CD8-positive, alpha-beta memory T cell (primary cell): ENCODE data around the gene CTNNA3. TPM values are rescaled to one million over a fixed set of nuclear protein-coding genes. Genes with fewer than 3 reads are reported as not detected.
A peak's percentile ranks its signal among the peaks of the same experiment; 100 is the strongest.

Experiments used
- CTCF ChIA-PET: fragments of 350-600 bp; sonication (Branson Sonifier 250); formaldehyde crosslinking; loops from one replicate; lab custom pipeline; 2021; ENCODE audit warnings: antibody characterized with exemption; lab: Charles Lee
- POLR2A ChIA-PET: fragments of 350-600 bp; sonication (Branson Sonifier 250); formaldehyde crosslinking; loops from one replicate; lab custom pipeline; 2021; ENCODE audit warnings: antibody characterized with exemption; lab: Charles Lee
- DNase-seq, 5 donors: peaks; one replicate each; pipeline versions ENCODE4 v3.0.0 to v3.0.0-alpha.2; 2020 to 2022; ENCODE audit warnings: mixed read lengths in 1 of 5
- H3K27ac ChIP-seq: one replicate; pipeline ENCODE4 v1.7.0; 2013; ENCODE audit warnings: low read depth, mild to moderate bottlenecking, low read length, moderate library complexity
- H3K27me3 ChIP-seq: 2 replicates; pipeline ENCODE4 v1.7.0; 2013; ENCODE audit warnings: low read length, mild to moderate bottlenecking; ENCODE audit not compliant: insufficient read depth, poor library complexity, severe bottlenecking
- H3K36me3 ChIP-seq: 2 replicates; pipeline ENCODE4 v1.7.0; 2013; ENCODE audit warnings: mild to moderate bottlenecking, low read length, moderate library complexity; ENCODE audit not compliant: insufficient read depth
- H3K4me1 ChIP-seq: 2 replicates; pipeline ENCODE4 v1.7.0; 2013; ENCODE audit warnings: mild to moderate bottlenecking, low read length, moderate library complexity; ENCODE audit not compliant: insufficient read depth
- H3K4me3 ChIP-seq: 2 replicates; pipeline ENCODE4 v1.7.0; 2013; ENCODE audit warnings: mild to moderate bottlenecking, low read length
- H3K9me3 ChIP-seq: 2 replicates; pipeline ENCODE4 v1.7.0; 2013; ENCODE audit warnings: mild to moderate bottlenecking, low read length
- H3K27ac Mint-ChIP-seq, 8 donors: one replicate each; pipeline ENCODE4 v1.8.0; 2020 to 2021; ENCODE audit warnings: mixed read lengths in 8 of 8, mild to moderate bottlenecking in 6 of 8, inconsistent platforms in 3 of 8, moderate library complexity in 3 of 8
- H3K27me3 Mint-ChIP-seq, 2 donors: one replicate each; pipeline ENCODE4 v1.8.0; 2020 to 2021; ENCODE audit warnings: mixed read lengths in 2 of 2, mild to moderate bottlenecking in 1 of 2, moderate library complexity in 1 of 2
- H3K36me3 Mint-ChIP-seq, 3 donors: one replicate each; pipeline ENCODE4 v1.8.0; 2020 to 2021; ENCODE audit warnings: mixed read lengths in 3 of 3, inconsistent platforms in 1 of 3, mild to moderate bottlenecking in 1 of 3
- H3K4me1 Mint-ChIP-seq, 3 donors: one replicate each; pipeline ENCODE4 v1.8.0; 2020 to 2021; ENCODE audit warnings: mixed read lengths in 3 of 3, inconsistent platforms in 1 of 3, mild to moderate bottlenecking in 1 of 3
- H3K4me3 Mint-ChIP-seq, 7 donors: one replicate each; pipeline ENCODE4 v1.8.0; 2020 to 2021; ENCODE audit warnings: mixed read lengths in 7 of 7, mild to moderate bottlenecking in 6 of 7, moderate library complexity in 4 of 7, inconsistent platforms in 2 of 7
- H3K9me3 Mint-ChIP-seq, 5 donors: one replicate each; pipeline ENCODE4 v1.8.0; 2020 to 2022; ENCODE audit warnings: mixed read lengths in 5 of 5, mild to moderate bottlenecking in 3 of 5, moderate library complexity in 2 of 5, inconsistent platforms in 1 of 5
- polyA plus RNA-seq: library from polyadenylated mRNA; unstranded; fragments of 300-500 nt; fragmentation: Illumina TruSeq; gene quantifications from one replicate; pipeline ENCODE4 v1.2.3, GENCODE V29; 2021
- total RNA-seq, 2 experiments: library from RNA; stranded (reverse); gene quantifications; one replicate each; pipeline ENCODE4 v1.2.3, GENCODE V29; 2021

The CTNNA3 gene
- total and polyA plus RNA-seq, 3 experiments from 2014 or later, result 0.92 TPM; not detected in 2

DNA sequence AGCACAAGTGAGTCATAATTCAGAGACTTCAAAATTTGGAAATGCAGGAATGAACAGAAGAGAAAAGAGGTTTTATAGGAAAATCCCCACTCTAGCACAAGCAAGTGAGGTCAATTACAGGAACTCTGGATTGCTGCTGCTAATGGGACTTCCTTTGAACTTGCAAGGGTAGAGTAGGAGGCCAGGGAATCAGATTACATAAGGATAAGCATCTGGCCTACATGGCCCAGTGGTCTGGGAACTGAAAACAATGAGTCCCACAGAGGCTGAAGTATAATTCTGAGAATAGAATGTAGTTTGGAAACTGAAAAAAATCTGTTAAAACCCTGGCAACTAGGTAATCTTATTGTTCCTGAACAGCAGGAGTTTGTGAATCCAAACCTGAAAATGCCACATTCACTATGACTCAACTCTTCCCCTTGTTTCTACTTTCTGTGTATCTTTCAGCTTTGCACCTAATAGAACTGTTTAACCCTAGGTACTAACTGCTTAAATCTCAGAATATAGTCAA, 66.5 kb downstream of the CTNNA3 start:
- ChIA-PET POLR2A (no interaction called here), CTCF (no interaction called here)
- H3K27ac ChIP-seq, result no peak overlapping the region
- H3K27me3 ChIP-seq, result no peaks in the 10 kb centered on the region
- H3K9me3 ChIP-seq, result no peaks in the 10 kb centered on the region
- H3K36me3 ChIP-seq, result no peaks in the 10 kb centered on the region
- H3K9me3 Mint-ChIP-seq, result peaks cover 0 to 10% (median 0%) of the 10 kb centered on the region in 5 donors
- H3K4me3 ChIP-seq, result no peak overlapping the region
- DNase-seq, result no peak
- H3K27ac Mint-ChIP-seq, result no peak overlapping the region
- H3K36me3 Mint-ChIP-seq, result peaks cover 0 to 4% (median 3%) of the 10 kb centered on the region in 3 donors
- H3K4me3 Mint-ChIP-seq, result no peak overlapping the region
- no peaks in the 10 kb centered on the region for H3K4me1 ChIP-seq
- H3K27me3 Mint-ChIP-seq, result peaks cover 14 to 36% of the 10 kb centered on the region in 2 donors
- no peaks in the 10 kb centered on the region for H3K4me1 Mint-ChIP-seq

DNA sequence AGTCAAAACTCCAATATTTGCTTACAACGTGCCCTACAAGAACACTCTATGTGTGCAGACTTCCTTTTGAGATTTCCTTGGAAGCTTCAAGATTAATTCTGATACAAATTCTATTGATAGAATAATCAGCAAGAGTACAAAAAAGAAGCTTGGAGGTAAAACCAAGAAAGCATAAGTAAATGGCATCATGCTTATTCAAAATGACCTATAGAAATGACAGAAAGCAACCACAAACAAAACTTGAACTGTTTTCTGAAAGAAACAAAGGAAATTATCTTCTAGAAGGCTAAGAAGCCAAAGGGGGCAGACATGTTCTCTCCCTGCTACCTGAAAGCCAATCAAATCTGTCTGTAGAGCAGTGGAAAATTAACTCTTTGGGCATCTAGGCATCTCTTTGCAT, 73.0 kb downstream of the CTNNA3 start:
- Histone ChIP-seq H3K36me3 (no peaks in the 10 kb centered on the region), H3K4me3 (no peak overlapping the region), H3K9me3 (no peaks in the 10 kb centered on the region), H3K4me1 (no peaks in the 10 kb centered on the region), H3K27me3 (no peaks in the 10 kb centered on the region), H3K27ac (no peak overlapping the region)
- H3K9me3 Mint-ChIP-seq, result peaks cover 0 to 5% (median 0%) of the 10 kb centered on the region in 5 donors
- no peak overlapping the region for H3K27ac Mint-ChIP-seq
- DNase-seq, result no peak
- H3K4me1 Mint-ChIP-seq, result peaks cover 0 to 5% (median 4%) of the 10 kb centered on the region in 3 donors
- CTCF ChIA-PET, result no interaction called here
- peaks cover 0 to 17% of the 10 kb centered on the region in 2 donors for H3K27me3 Mint-ChIP-seq
- no peak overlapping the region for H3K4me3 Mint-ChIP-seq
- POLR2A ChIA-PET, result no interaction called here
- peaks cover 0 to 12% (median 4%) of the 10 kb centered on the region in 3 donors for H3K36me3 Mint-ChIP-seq

DNA sequence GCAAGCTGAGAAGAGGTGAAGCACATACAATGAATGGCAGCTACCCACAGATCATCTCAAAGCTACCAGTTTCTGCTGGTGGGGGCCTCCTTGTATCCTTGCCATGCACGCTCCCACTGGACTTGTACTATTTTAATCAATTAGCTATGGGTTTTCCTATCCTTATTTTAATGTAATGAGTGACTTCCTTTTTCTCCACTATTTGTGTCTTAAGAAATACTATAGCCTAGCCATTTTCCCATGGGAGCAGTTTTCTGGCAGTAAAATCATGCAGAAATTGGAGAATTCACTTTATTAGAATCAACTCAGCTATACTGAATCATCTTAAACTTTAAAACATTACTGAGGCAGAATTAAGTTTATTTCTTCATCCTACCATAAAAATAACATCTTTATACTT, 73.5 kb downstream of the CTNNA3 start:
- CTCF ChIA-PET, result no interaction called here

DNA sequence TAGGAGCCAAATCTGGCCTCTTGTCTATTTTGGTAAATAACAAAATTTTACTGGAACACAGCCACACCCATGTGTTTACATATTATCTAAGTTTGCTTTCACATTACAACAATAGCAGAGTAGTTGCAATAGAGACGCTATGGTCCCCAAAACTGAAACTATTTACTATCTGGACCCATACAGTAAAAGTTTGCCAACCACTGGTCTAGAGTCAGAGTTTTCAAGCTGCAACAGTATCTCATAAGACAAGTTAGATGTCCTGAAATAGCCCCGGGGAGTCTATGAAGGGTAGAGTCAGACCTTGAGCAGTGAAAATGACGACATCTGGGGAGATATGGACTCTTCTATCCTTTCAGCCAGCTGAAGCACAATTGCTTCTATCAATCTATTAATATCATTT, 74.2 kb downstream of the CTNNA3 start:
- DNase-seq, result no peak
- Histone ChIP-seq H3K4me3 (no peak overlapping the region), H3K4me1 (no peaks in the 10 kb centered on the region), H3K36me3 (no peaks in the 10 kb centered on the region), H3K27me3 (no peaks in the 10 kb centered on the region), H3K9me3 (no peaks in the 10 kb centered on the region), H3K27ac (no peak overlapping the region)
- POLR2A ChIA-PET, result no interaction called here
- no peak overlapping the region for H3K4me3 Mint-ChIP-seq
- H3K27ac Mint-ChIP-seq, result no peak overlapping the region
- H3K27me3 Mint-ChIP-seq, result peaks cover 0 to 17% of the 10 kb centered on the region in 2 donors
- CTCF ChIA-PET, result no interaction called here
- peaks cover 0 to 5% (median 4%) of the 10 kb centered on the region in 3 donors for H3K4me1 Mint-ChIP-seq
- H3K9me3 Mint-ChIP-seq, result peaks cover 0 to 3% (median 0%) of the 10 kb centered on the region in 5 donors
- H3K36me3 Mint-ChIP-seq, result peaks cover 0 to 12% (median 3%) of the 10 kb centered on the region in 3 donors

More for the DNA sequence above, 73.5 kb downstream of the CTNNA3 start:
- Histone ChIP-seq H3K4me1 (no peaks in the 10 kb centered on the region), H3K27me3 (no peaks in the 10 kb centered on the region), H3K4me3 (no peak overlapping the region), H3K9me3 (no peaks in the 10 kb centered on the region), H3K36me3 (no peaks in the 10 kb centered on the region), H3K27ac (no peak overlapping the region)
- Mint-ChIP-seq H3K4me3 (no peak overlapping the region), H3K27me3 (peaks cover 0 to 17% of the 10 kb centered on the region in 2 donors), H3K9me3 (peaks cover 0 to 5% (median 0%) of the 10 kb centered on the region in 5 donors), H3K27ac (no peak overlapping the region), H3K36me3 (peaks cover 0 to 12% (median 4%) of the 10 kb centered on the region in 3 donors), H3K4me1 (peaks cover 0 to 5% (median 4%) of the 10 kb centered on the region in 3 donors)
- POLR2A ChIA-PET, result no interaction called here
- no peak for DNase-seq

DNA sequence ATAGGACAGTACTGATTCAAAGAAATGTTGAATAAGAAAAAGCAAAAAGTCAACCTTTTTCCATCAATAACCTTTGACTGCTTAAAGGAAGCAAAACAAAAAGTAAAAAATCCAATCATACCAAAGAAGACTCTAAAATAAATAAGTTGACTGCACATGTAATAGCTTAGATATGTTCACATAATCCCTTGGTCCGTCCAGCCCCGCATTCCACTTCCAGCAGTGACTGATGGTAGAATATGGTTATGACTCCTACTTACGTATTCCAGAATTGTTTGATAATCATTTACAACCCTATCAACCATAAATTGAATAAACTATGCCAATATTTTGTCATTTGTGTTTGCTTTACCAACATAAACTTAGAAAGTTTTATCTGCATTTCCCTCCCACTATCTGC, 77.9 kb downstream of the CTNNA3 start:
- H3K36me3 ChIP-seq, result no peaks in the 10 kb centered on the region
- POLR2A ChIA-PET, result no interaction called here
- H3K4me3 ChIP-seq, result no peak overlapping the region
- peaks cover 7 to 15% (median 14%) of the 10 kb centered on the region in 3 donors for H3K4me1 Mint-ChIP-seq
- H3K27ac ChIP-seq, result no peak overlapping the region
- H3K4me1 ChIP-seq, result peaks cover 10% of the 10 kb centered on the region
- DNase-seq, result no peak
- no peak overlapping the region for H3K27ac Mint-ChIP-seq
- CTCF ChIA-PET, result interaction anchor here (0.5 kb wide), 1 partner anchor 9 kb away, joined by 5 read pairs; no protein-coding TSS in a partner anchor
- H3K4me3 Mint-ChIP-seq, result no peak overlapping the region
- no peaks in the 10 kb centered on the region for H3K9me3 Mint-ChIP-seq
- peaks cover 0 to 12% (median 1%) of the 10 kb centered on the region in 3 donors for H3K36me3 Mint-ChIP-seq
- no peaks in the 10 kb centered on the region for H3K27me3 ChIP-seq
- no peaks in the 10 kb centered on the region for H3K9me3 ChIP-seq
- H3K27me3 Mint-ChIP-seq, result peaks cover 0 to 18% of the 10 kb centered on the region in 2 donors

DNA sequence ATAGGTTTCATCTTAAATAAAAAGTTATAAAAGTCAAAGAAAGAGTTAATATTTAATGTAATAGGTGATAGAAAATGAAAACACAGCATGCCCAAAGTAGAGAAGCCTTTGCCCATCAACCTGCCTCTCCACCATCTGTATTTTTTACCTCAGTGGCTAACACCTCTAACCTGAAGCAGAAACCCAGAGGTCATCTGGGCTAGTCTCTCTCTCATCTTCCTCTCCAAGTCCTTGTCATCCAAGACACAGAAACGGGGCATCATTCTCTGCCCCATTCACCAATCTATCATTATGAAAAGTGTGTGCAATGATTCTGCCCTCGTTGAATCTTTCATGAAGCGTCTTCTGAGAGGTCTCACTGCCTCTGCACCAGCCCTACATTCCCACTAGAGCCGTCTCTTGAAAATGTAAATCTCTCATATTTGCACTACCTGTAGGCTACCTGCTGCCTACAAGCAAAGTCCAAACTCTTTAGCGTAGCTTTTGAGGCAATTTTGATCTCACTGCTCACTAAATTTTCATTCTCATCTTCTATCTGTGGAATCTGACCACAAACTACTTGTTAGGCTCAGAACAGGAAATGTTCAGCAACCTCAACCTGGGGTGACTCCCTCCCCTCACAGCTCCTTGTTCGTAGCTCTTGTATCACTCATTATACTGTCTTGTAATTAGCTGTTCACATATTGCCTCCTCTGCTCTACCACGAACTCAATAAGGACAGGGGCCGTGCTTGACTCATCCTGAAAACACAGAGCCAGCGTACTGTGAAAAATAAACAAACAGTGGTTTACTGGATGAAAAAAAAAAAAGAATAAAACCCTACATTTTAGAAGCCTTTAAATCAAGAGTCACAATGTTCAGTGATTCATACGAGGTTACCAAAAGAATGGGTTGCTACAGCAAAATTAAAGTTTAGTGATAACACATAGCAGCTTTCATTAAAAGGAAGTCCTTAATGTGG, 83.1 kb downstream of the CTNNA3 start:
- peak overlapping the region; percentile 4 to 94 (median 83) for H3K27ac Mint-ChIP-seq
- H3K36me3 ChIP-seq, result no peaks in the 10 kb centered on the region
- H3K9me3 ChIP-seq, result no peaks in the 10 kb centered on the region
- H3K4me3 Mint-ChIP-seq, result peak overlapping the region; percentile 7 to 86 (median 72)
- H3K27me3 ChIP-seq, result no peaks in the 10 kb centered on the region
- peaks cover 0 to 1% (median 0%) of the 10 kb centered on the region in 3 donors for H3K36me3 Mint-ChIP-seq
- H3K27ac ChIP-seq, result no peak overlapping the region
- POLR2A ChIA-PET, result no interaction called here
- peaks cover 0 to 5% of the 10 kb centered on the region in 2 donors for H3K27me3 Mint-ChIP-seq
- CTCF ChIA-PET, result interaction anchor here (0.9 to 1.3 kb wide), 2 partner anchors 84 to 176 kb away, joined by 3 to 4 read pairs; no protein-coding TSS in a partner anchor
- peak; percentile 14 to 74 (median 70) for DNase-seq
- peaks cover 21 to 26% (median 25%) of the 10 kb centered on the region in 3 donors for H3K4me1 Mint-ChIP-seq
- H3K4me3 ChIP-seq, result peak overlapping the region; percentile 31
- H3K9me3 Mint-ChIP-seq, result no peaks in the 10 kb centered on the region
- H3K4me1 ChIP-seq, result peaks cover 26% of the 10 kb centered on the region

DNA sequence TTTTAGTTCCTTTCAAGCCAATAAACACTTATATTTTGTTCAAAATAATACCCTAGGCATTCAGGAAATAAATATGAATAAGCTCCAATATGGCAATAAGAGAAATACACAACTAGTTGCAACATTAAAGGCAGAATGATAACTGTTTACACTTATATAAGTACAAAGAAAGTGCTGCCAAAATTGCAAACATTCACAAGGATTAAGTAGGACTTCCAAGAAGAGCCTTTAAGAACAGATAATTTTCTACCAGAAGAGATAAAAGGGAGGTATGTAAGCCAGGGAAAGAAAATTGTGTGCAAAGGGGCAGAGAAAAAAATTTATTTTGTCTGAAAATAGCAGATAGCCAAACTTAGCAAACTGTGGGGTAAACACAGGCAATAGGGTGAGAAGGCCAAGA, 83.8 kb downstream of the CTNNA3 start:
- peaks cover 26% of the 10 kb centered on the region for H3K4me1 ChIP-seq
- Mint-ChIP-seq H3K9me3 (no peaks in the 10 kb centered on the region), H3K36me3 (peaks cover 0 to 1% (median 0%) of the 10 kb centered on the region in 3 donors), H3K27me3 (peaks cover 0 to 5% of the 10 kb centered on the region in 2 donors), H3K27ac (peak overlapping the region in 3 of 8 donors; percentile 22 to 94 (median 63)), H3K4me1 (peaks cover 21 to 26% (median 25%) of the 10 kb centered on the region in 3 donors), H3K4me3 (peak overlapping the region in 3 of 7 donors; percentile 34 to 83 (median 75))
- CTCF ChIA-PET, result no interaction called here
- no peak for DNase-seq
- H3K36me3 ChIP-seq, result no peaks in the 10 kb centered on the region
- POLR2A ChIA-PET, result no interaction called here
- no peak overlapping the region for H3K4me3 ChIP-seq
- H3K9me3 ChIP-seq, result no peaks in the 10 kb centered on the region
- H3K27me3 ChIP-seq, result no peaks in the 10 kb centered on the region
- H3K27ac ChIP-seq, result no peak overlapping the region
